Mammary epithelial cell (primary cell): ENCODE measurements around the gene ZNF783.

Experiments used
- EZH2 ChIP-seq: IDR thresholded peaks from 2 replicates; pipeline ENCODE4 v1.6.1; 2012; ENCODE audit warnings: low read length, inconsistent platforms, borderline replicate concordance
- TF ChIP-seq, protein P1 (sequence below), 2 donors: IDR thresholded peaks in 1 of 2; conservative IDR thresholded peaks in 1 of 2; 2 replicates each; pipeline ENCODE4 v1.5.1; 2011 to 2012; ENCODE audit warnings: inconsistent platforms in 2 of 2, low read length in 2 of 2, mild to moderate bottlenecking in 2 of 2, control low read depth in 1 of 2, low read depth in 1 of 2; ENCODE audit not compliant: insufficient read depth in 1 of 2; ENCODE audit errors: extremely low read depth in 1 of 2

GRCh38 chr7:149304006-149304405 lies 42.0 kb downstream of the ZNF783 start:
- TF ChIP-seq, protein P1, sequence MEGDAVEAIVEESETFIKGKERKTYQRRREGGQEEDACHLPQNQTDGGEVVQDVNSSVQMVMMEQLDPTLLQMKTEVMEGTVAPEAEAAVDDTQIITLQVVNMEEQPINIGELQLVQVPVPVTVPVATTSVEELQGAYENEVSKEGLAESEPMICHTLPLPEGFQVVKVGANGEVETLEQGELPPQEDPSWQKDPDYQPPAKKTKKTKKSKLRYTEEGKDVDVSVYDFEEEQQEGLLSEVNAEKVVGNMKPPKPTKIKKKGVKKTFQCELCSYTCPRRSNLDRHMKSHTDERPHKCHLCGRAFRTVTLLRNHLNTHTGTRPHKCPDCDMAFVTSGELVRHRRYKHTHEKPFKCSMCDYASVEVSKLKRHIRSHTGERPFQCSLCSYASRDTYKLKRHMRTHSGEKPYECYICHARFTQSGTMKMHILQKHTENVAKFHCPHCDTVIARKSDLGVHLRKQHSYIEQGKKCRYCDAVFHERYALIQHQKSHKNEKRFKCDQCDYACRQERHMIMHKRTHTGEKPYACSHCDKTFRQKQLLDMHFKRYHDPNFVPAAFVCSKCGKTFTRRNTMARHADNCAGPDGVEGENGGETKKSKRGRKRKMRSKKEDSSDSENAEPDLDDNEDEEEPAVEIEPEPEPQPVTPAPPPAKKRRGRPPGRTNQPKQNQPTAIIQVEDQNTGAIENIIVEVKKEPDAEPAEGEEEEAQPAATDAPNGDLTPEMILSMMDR (conservative IDR thresholded peaks at IDR 0.05 in 1 of 2, IDR thresholded peaks at IDR 0.05 in 1 of 2; ENCODE audit: extremely low read depth in 1 of 2, insufficient read depth in 1 of 2, low read depth in 1 of 2, low read length in 2 of 2) = no peak
- TF ChIP-seq EZH2 = no peak
